ENCODE data around the gene ATP6V0A1.

DNA sequence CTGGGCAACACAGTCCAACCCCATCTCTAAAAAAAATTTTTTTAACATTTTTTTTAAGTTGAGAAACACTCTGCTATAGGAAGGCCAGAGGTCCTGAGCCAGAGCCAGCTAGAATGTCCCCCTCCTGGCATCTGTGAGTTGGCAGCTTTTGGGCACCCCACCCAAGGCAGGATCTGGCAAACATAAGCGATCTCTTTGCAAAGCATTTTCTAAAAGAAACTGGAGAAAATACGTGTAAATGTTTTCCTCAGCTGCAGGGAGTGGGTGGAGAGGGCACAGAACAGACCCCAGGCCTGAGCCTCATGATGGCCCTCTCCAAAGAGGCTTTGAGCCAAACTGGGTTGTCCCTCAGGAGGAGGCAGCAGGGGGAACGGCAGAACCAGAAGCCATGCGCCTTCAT is 47.3 kb upstream of the ATP6V0A1 start:
- TF ChIP-seq EZH2 (IDR thresholded peaks at IDR 0.05; ENCODE audit: borderline replicate concordance, low read depth, low read length, severe bottlenecking) (no peak), JUN (IDR thresholded peaks at IDR 0.05; ENCODE audit: borderline replicate concordance, insufficient read depth, insufficient read length, low read depth) (no peak)
- TF ChIP-seq, protein P1, sequence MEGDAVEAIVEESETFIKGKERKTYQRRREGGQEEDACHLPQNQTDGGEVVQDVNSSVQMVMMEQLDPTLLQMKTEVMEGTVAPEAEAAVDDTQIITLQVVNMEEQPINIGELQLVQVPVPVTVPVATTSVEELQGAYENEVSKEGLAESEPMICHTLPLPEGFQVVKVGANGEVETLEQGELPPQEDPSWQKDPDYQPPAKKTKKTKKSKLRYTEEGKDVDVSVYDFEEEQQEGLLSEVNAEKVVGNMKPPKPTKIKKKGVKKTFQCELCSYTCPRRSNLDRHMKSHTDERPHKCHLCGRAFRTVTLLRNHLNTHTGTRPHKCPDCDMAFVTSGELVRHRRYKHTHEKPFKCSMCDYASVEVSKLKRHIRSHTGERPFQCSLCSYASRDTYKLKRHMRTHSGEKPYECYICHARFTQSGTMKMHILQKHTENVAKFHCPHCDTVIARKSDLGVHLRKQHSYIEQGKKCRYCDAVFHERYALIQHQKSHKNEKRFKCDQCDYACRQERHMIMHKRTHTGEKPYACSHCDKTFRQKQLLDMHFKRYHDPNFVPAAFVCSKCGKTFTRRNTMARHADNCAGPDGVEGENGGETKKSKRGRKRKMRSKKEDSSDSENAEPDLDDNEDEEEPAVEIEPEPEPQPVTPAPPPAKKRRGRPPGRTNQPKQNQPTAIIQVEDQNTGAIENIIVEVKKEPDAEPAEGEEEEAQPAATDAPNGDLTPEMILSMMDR (IDR thresholded peaks at IDR 0.05; ENCODE audit: extremely low read depth in 1 of 2, insufficient read depth in 1 of 2, low read depth in 1 of 2, low read length in 2 of 2): no peak
- TF ChIP-seq, protein P2, sequence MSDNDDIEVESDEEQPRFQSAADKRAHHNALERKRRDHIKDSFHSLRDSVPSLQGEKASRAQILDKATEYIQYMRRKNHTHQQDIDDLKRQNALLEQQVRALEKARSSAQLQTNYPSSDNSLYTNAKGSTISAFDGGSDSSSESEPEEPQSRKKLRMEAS (IDR thresholded peaks at IDR 0.05; ENCODE audit: insufficient read depth, insufficient read length): no peak

All from endothelial cell of umbilical vein (primary cell).